OCI-M1 (cell line): Measurements from ENCODE around the gene TECPR1.
A peak's percentile ranks its signal among the peaks of the same experiment; 100 is the strongest.

Experiments
- DNase-seq: peaks from one replicate; lab custom pipeline; 2025; lab: John Stamatoyannopoulos, UW

Gene TECPR1

DNA sequence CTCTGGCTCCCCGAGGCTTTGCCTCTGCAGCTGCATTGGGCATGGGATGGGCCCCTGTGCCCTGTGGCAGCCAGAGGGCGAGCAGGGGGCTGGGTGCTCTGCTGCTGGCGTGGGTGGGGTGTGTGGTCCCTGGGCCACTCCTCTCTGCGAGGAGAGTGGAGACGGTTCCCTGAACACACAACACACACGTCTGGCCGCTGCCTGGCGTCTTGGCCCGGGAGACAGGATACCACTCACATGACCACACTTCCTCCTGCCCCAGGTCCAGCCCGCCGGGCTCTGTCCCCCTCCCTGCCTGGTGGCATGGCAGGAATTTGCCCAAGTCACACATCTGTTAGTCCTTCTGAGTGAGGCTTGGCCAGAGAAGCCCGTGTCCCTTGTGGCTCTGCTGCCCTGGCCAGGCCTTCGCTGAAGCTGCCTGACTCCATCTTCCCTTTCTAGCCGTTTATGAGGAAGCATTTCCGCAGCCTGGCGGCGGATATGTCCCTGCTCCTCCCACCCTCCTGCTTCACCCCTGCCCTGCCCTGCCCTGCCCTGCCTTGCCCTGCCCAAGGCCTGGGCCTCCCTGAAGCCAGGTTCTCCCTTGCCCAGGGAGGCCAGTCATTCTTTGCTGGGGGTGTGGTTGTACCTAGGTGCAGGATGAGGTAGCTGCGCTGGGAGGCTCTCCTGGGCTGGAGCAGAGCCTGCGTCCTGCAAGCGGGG is 32.5 kb upstream of the TECPR1 start:
- DNase-seq, result no peak

DNA sequence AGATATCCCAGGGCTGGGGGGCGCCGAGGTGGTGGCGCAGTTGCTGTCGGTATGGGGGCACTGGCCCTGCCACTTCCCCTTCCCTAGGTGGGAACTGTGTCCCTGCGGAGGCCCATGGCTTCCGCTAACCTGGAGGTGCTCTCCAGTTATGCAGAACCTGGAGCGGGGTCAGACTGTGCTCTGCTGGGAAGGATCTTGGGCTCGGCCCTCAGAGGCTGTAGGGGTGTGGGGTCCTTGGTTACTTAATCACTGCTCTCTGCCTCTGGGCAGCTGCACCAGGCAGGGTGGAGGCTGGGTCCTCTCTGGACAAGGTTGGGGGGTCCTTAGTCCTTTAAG is 31.8 kb upstream of the TECPR1 start:
- DNase-seq, result no peak

DNA sequence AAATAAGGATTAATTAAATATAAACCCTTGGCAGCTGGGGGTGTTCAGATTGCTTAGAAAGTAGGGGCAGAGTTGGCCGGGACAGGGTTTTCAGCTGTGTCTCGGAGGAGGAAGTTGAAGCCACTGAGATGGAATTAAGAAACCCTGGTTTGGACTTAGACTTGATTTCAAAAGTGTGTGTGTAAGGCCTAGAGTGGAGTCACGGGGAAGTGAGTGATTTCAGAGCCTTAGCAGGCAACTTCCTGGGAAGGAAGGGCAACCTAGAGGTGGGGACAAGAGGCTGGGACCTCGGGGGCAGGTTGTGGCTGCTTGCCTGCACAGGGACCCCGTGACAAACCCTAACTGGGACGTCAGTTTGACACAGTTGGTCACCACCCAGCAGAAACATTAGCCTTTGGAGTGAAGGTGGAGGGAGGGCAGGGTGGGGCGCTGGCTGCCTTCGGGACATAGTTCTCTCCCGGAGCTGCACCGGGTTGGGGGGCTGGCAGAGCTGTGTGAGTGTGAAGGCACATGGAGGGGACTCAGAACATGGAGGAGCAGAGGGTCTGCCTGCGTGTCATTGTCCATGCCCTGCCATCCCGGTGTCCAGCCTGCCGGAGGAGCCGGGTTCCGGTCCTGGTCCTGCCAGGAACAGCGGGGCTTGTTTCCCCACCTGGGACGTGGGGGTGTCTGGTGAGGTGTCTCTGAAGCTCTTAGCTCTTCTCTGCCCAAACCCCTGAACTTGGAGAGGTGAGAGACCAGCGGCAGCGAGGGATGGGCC is 31.3 kb upstream of the TECPR1 start:
- peak; percentile 39 for DNase-seq

DNA sequence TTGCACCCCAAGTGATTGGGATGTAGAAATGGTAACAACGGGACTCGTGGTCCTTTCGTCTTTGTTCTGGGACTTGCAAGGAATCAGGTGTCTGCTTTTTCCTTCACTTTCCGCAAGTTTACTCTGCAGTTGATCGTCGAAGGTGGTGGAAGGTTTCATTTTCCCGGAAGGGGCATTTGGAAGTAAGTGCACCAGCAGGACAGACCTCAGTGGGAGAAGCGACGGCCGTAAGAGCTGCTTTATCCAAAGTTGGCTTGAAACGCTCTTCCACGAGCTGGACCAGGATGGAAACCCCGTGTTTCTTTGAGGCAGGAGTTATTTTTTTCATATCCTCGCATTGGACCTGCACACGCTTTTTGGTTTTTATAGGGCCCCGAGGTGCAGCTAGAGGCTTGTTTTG is 30.7 kb upstream of the TECPR1 start:
- DNase-seq, result no peak

DNA sequence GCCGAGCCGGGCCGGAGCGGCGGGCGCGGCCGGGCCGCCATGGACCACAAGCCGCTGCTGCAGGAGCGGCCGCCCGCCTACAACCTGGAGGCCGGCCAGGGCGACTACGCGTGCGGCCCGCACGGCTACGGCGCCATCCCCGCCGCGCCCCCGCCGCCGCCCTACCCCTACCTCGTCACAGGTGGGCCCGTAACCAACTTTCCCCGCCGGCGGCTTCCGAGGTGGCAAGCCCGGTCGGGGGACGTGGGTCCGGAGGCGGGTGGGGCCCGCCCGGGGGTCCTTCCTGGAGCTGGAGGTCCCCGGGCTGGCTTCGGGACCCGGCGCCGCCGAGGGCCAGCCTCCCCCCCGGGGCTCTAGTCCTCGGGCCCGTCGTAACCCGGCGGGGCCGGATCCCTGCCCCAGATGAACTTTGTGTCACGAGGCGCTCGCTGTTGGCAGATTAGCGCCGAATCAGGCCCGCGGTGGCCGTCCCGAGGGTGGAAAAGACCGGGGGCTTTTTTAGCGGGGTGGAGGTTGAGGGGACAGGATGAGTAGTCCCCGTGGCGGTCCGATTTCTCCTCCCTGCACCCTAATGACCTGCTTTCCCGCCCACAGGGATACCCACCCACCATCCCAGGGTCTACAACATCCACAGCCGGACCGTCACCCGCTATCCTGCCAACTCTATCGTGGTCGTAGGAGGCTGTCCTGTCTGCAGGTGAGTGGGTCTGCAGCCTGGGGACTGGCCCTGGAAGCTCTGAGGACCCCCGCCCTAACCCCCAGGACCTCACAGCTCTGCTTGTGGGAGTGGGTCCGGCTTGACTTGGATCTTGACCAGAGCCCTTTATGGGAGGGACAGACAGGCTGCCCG is 29.9 kb upstream of the TECPR1 start:
- peak; percentile 59 for DNase-seq

DNA sequence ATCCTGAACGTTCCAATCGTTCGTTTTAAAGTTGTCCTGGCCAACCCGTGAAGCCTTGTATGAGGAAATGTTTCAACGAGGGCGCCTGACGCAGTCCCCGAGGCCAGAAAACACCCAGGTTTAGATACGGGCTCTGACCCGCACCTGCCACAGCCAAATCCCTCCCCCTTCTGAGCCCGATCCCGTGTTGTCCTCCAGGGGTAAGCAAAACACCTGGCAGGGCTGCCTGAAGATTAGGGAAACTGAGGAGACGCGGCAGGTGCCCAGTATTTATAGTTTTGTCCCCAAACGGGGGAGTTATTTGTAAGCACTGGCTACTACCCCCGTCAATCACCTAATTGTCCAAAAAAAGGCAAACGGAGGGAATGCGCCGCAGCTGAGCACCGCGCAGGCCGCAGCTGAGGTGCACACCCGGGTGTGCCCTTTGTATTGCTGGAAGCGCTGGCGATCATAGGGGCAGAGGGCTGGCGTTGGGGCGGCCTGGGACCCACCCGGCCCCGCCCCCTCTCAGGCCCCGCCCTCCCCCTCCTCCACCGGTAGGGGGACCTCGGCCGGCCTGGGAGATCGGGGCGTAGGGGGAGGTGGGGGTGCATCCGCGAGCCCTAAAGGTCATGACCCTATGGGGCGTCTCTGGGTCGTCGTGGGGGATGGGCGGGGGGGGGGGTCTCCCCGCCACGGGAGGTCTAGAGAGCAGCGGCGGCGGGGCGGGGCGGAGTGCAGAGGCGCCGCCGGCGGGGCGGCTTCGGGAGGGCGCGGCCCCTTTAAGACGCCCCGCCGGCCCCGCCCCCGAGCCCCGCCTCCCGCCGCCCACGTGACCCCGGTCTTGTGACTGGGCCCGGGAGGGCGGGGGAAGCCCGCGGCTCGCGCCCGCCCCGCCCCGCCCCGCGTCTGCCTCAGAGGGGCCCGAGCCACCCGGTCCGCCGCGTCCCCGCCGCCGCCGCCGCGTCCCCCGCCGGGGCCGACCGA is 29.0 kb upstream of the TECPR1 start, which contains the start of gene BRI3:
TSS of gene BRI3 (plus strand) at position 896 of the 966 bp plus-strand sequence. CDS start 110 bp downstream, outside the sequence.
- peak; percentile 97 for DNase-seq

DNA sequence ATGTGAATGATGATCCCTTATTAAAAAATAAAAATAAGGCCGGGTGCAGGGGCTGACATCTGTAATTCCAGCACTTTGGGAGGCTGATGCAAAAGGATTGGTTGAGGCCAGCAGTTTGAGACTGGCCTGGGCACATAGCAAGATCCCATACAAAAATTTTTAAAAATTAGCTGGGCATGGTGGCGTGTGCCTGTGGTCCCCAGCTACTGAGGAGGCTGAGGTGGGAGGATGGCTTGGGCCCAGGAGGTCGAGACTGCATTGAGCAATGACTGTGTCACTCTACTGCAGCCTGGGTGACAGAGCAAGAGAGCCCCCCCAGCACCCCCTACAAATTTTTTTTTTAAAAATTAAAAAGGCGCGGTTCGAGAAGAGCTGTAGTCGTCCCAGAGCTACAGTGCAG is 28.3 kb upstream of the TECPR1 start:
- no peak for DNase-seq

DNA sequence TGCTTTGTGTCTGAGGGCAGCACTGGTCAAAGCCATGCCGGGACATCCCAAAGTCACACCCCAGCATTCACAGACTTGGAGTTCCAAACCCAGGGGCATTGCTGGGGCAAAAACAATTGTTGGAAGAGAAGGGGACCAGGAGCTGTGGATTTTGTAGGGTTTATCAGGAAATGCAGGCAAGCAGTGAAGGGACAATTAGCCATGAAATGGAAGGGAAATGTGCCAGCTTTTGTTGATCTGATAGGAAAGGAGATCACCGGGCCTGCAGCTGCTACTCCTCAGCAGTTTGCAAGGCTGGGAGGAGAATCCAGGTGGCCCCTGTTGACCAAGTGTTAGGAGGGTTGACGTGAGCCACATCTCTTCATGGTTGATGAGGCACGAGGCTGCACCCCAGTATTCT is 26.9 kb upstream of the TECPR1 start:
- no peak for DNase-seq

DNA sequence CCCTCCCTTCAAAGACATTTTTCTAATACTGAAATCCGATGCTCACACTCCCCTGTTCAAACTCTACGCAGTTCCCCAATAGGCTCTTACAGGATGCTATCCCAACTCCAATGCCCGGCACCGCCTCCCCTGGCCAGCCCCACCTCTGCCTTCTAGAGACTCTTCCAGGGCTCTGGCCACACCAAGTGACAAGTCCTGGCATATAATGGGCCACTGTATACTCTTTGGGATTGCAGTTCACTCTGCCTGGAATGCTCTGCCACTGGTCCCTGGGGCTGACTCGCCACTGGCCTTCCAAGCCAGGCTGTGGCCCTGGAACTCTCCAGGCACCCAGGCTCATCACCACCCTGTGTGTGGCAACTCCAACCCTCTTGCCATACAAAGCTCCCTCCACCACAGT is 26.4 kb upstream of the TECPR1 start:
- no peak for DNase-seq

DNA sequence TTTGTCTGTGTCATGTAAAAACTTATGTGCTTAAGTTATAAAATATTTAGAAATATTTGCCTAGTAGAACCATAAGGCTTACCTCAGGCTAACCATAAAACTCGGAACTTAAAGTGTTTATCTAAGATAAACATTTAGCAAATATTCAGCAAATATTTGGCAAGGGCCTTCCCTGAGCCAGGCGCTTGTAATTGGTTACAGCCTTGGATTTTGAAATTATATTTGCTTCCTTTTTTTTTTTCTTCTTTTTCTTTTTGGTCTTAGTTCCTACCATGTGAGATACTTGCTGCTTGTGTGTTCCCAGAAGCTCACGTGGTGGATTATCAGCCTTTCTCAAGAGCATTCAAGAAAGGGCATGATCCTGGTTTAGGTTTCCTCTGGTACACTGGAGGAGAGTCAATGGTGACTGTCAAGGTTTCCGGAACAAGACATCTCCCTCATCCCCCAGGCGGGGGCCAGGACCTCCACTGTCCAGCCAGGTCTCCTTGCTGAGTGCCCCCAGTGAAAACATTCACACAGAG is 24.3 kb upstream of the TECPR1 start:
- peak; percentile 74 for DNase-seq

DNA sequence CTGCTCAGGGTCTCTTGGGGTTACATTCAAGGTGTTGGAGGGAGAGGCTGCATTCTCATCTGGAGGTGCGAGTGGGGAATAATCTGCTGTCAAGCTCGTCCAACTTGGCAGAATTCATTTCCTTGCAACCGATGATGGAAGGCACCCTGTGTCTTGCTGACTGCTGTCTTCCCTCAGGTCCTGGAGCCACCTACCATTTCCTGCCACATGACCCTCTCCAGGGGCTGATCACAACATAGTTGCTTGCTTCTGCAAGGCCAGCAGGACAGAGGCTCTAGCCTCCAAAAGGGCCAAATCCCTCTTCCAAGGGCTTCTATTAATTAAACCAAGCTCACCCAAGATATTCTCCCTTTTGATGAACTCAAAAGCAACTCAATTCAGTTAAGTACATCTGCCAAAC is 15.3 kb upstream of the TECPR1 start:
- DNase-seq, result no peak

DNA sequence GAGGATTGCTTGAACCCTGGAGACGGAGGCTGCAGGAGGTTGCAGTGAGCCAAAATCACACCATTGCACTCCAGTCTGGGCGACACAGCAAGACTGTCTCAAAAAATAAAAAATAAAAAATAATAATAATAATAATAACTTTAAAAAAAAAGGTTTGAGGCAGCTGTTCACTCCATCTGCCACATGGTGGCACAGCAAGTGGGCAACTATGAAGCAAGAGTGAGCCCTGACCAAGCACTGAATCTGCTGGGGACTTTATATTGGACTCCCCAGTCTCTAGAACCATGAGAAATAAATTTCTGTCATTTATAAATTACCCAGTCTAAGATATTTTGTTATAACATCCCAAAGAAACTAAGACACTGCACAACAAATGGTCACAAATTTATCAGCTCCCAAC is 14.8 kb upstream of the TECPR1 start:
- peak; percentile 41 for DNase-seq

DNA sequence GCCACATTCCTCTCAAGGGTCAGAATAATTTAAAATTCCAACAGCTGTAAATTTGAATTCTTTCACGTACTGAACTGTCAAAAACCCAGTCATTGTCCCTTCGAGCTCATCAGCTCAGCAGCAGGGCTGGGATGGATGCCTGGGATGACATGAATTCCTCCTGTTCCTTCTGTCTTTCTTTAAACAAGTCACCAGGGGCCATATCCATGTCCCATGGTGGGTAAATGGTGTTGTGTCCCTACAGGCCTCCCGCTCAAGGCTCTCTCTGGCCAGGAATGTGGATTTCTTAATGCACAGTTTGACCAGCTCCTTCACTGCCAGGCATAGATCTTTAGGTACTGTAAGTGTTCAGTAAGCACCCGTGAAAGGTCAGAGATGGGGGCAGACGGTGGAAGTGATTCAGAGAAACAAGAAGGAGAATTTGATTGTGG is 13.8 kb upstream of the TECPR1 start:
- no peak for DNase-seq

DNA sequence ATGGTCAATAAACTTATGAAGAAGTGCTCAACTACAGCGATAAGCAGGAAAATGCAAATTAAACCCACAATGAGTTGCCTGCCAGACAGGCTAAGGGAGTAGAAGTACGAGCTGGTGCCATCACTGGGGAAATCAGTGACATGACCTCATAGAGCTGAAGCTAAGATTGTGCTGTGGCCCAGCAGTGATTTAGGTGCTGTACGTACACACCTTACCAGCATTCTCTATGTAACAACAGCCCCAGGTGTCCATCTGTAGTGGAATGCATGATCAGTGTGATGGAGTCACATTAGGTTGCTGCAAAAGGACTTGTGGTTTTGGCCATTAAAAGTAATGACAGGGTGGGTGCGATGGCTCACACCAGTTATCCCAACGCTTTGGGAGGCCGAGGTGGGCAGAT is 5.7 kb upstream of the TECPR1 start:
- DNase-seq, result no peak

DNA sequence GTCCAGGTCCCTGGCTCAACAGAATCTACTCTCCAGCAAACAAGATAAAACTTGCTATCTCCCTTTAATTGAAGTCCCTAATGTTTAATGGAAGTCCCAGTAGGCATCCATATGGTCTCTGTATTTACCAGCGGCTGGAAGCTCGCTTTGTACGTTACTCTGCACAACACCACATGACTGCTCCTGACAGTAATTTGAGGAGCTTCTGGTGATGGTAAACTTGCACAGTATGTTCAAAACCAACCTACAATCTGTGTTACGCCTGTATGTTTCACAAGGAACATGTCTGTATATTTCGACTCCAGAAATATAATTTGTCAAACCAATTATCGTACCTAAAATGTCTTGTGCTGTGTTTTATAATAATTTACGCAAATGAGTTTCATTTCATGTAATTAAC is 4.4 kb upstream of the TECPR1 start:
- no peak for DNase-seq

DNA sequence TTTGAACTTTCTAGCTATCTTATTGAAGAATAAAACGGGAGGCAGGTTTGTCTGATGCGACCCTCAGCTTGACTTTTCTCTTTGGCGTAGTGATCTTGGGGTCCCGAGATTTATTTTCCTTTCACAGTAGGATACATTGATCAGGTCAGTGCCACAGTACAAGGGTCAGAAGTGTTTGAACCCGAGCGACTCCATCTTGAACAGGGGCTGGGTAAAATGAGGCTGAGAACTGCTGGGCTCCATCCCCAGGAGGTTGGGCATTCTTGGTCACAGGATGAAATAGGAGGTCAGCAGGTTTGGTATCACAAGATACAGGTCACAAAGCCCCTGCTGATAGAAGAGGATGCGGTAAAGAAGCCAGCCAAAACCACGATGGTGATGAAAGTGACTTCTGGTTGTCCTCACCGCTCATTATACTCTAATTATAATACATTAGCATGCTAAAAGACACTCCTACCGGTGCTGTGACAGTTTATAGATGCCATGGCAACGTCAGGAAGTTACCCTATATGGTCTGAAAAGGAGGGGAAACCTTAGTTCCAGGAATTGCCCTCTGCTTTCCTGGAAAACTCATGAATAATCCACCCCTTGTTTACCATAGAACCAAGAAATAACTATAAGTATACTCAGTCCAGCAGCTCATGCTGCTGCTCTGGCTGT is 3.0 kb upstream of the TECPR1 start:
- peak; percentile 87 for DNase-seq

DNA sequence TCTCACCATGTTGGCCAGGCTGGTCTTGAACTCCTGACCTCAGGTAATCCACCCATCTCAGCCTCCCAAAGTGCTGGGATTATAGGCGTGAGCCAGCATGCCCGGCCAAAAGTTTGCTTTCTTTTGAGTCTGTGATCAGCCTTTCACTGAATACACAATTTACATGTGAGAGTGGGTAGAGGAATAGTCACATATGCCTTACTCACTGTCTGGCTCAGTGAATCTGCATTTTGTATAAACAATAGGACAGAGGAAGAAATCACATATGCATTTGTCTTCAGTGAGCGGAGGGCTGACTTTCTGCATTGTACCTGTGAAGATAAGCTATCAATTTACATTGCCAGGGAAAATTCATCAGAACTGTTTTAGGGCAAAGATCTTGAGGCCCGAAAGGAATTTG is 2.5 kb upstream of the TECPR1 start:
- DNase-seq, result no peak

DNA sequence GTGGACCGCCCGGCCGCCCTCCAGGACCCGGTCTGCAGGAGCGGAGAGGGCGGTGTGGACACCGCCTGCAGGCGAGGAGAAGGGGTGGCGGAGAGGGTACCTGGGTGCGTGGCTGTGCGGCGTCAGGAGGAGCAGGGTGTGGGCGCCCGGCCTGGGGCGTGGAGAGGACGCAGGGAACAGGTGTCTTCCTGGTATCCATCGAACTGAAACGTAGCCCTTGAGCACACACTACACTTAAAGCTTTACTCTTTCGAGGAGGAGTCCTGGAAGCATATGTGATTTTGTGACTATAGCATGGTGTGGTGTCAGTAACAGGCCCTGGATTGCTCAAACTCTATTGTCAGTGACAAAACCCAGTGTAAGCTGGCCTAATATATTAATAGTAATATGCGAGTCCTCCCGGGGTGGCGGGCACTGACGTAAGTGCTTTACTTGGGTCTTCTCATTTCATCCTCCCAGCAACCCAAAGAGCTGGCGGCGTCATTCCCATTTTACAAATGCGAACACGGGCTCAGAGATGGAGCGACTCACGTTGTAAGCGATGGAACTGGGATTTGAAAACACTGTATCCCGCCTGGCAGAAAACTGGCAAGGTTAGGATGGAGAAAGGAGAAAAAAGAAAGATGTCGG is 508 bp upstream of the TECPR1 start:
- no peak for DNase-seq

DNA sequence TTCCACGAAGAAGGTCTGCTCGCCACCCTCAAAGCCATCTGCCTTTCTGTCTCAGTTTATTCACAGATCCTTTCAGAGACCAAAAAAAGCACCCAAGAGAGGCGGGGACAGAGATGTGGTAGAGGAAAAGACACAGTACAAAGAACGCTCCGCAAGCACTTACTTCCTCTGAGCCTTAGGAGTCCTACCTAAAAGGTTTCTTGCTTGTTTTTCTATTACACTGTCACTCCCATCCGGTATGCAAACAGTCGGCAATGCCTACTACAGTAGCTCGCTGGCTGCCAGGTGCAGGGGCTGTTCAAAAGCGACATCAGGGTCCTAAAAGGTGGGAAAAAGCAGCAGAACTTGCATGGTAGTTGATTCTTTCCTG is 816 bp downstream of the TECPR1 start:
- peak; percentile 55 for DNase-seq

DNA sequence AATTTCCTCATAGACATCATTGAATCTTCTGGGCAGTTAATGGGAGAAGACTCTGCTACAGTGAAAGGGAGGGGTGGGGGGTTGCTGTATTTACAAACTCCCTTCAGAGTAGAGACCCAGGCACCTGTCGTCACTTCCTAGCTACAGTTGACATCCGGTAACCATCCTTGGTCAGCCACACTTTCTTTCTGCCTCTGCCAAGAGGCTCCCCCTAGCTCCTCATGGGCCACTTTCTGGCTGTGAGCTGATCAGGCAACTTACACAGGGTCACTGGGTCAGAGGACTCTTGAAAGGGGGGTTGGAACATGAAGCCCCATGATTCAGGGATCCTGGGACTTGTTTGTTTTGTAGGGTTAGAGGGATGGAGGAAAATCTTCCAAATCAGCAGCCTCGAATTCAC is 1.2 kb downstream of the TECPR1 start:
- DNase-seq, result peak; percentile 36
